Keratinocyte (primary cell): ENCODE measurements around the gene ACAP2. TPM values are rescaled to one million over a fixed set of nuclear protein-coding genes. Genes with fewer than 3 reads are reported as not detected.

Experiments used
- DNase-seq: peaks from one replicate; pipeline ENCODE4 v3.0.0-alpha.2; 2011; ENCODE audit warnings: low read depth, missing footprints, low spot score
- FAIRE-seq: peaks from 2 replicates; lab custom pipeline; 2011; peaks lifted over from hg19 to GRCh38; lab: Jason Lieb, UNC
- H2AFZ ChIP-seq: 2 replicates; pipeline ENCODE4 v1.6.0; 2012; ENCODE audit warnings: low read length, control low read depth, inconsistent platforms; ENCODE audit not compliant: control insufficient read depth
- H3K27ac ChIP-seq: 2 replicates; pipeline ENCODE4 v1.5.1; 2011; ENCODE audit warnings: low read length; ENCODE audit not compliant: control insufficient read depth, insufficient read depth
- H3K27me3 ChIP-seq: 3 replicates; pipeline ENCODE4 v1.6.0; 2011; ENCODE audit warnings: low read length; ENCODE audit not compliant: control insufficient read depth, insufficient read depth; ENCODE audit errors: extremely low read depth
- H3K36me3 ChIP-seq, 2 experiments: 2 replicates in 1 of 2; 3 replicates in 1 of 2; pipeline ENCODE4 v1.5.1; 2011; ENCODE audit warnings: low read length in 2 of 2, mild to moderate bottlenecking in 1 of 2; ENCODE audit not compliant: control insufficient read depth in 2 of 2, insufficient read depth in 2 of 2; ENCODE audit errors: extremely low read depth in 1 of 2
- H3K4me1 ChIP-seq: 3 replicates; pipeline ENCODE4 v1.5.1; 2011; ENCODE audit warnings: low read length; ENCODE audit not compliant: control insufficient read depth, insufficient read depth; ENCODE audit errors: extremely low read depth
- H3K4me2 ChIP-seq: 3 replicates; pipeline ENCODE4 v1.6.0; 2011; ENCODE audit warnings: low read depth, low read length; ENCODE audit not compliant: control insufficient read depth, insufficient read depth; ENCODE audit errors: extremely low read depth
- H3K4me3 ChIP-seq, 3 experiments: fragments of 200-600 bp in 1 of 3; sonication (generic) in 1 of 3; 2 replicates in 2 of 3; 3 replicates in 1 of 3; pipeline ENCODE4 v1.5.1; 2011 to 2016; ENCODE audit warnings: low read length in 3 of 3, mild to moderate bottlenecking in 3 of 3, control low read depth in 2 of 3, inconsistent platforms in 1 of 3, low read depth in 1 of 3, mixed read lengths in 1 of 3, mixed run types in 1 of 3, moderate library complexity in 1 of 3; ENCODE audit not compliant: control insufficient read depth in 2 of 3, insufficient read depth in 2 of 3; ENCODE audit errors: extremely low read depth in 1 of 3
- H3K79me2 ChIP-seq: 2 replicates; pipeline ENCODE4 v1.6.0; 2012; ENCODE audit warnings: low read length; ENCODE audit not compliant: control insufficient read depth, insufficient read depth
- H3K9ac ChIP-seq: 3 replicates; pipeline ENCODE4 v1.6.0; 2011; ENCODE audit warnings: low read length; ENCODE audit not compliant: control insufficient read depth, insufficient read depth; ENCODE audit errors: extremely low read depth
- H3K9me1 ChIP-seq: 3 replicates; pipeline ENCODE4 v1.6.0; 2011; ENCODE audit warnings: low read length; ENCODE audit not compliant: control insufficient read depth, insufficient read depth; ENCODE audit errors: extremely low read depth
- H3K9me3 ChIP-seq: 2 replicates; pipeline ENCODE4 v1.5.1; 2012; ENCODE audit warnings: low read depth, low read length; ENCODE audit not compliant: control insufficient read depth
- H4K20me1 ChIP-seq: 3 replicates; pipeline ENCODE4 v1.6.0; 2011; ENCODE audit warnings: low read length; ENCODE audit not compliant: control insufficient read depth, insufficient read depth; ENCODE audit errors: extremely low read depth
- CTCF ChIP-seq, 3 experiments: IDR thresholded peaks in 1 of 3; conservative IDR thresholded peaks in 1 of 3; optimal IDR thresholded peaks in 1 of 3; 2 replicates in 2 of 3; 3 replicates in 1 of 3; pipeline versions ENCODE3 to v1.5.1; 2011; ENCODE audit warnings: low read length in 3 of 3, mild to moderate bottlenecking in 3 of 3, moderate library complexity in 2 of 3, control low read depth in 1 of 3, inconsistent platforms in 1 of 3; ENCODE audit not compliant: insufficient read depth in 2 of 3; ENCODE audit errors: extremely low read depth in 1 of 3
- EZH2 ChIP-seq: IDR thresholded peaks from one replicate; pipeline ENCODE4 v1.6.1; 2012; ENCODE audit warnings: inconsistent platforms, mild to moderate bottlenecking, low read length, moderate library complexity
- dilution Hi-C: fragments of 300-500 bp; cut with MboI; formaldehyde crosslinking; loops from one replicate; pipeline ENCODE4 v1.7.0; 2020; ENCODE audit warnings: low sequenced_read_pairs; ENCODE audit not compliant: extremely low pct_ligation_motif_present
- polyA plus RNA-seq, 5 experiments: library from polyadenylated mRNA; depleted of rRNA in 3 of 5; stranded (reverse) in 3 of 5; stranded (forward) in 1 of 5; unstranded in 1 of 5; fragments of >200 nt; gene quantifications; 1 replicate in 1 of 5; 2 replicates in 3 of 5; 3 replicates in 1 of 5; pipeline versions ENCODE4 v1.2.1 to v1.2.3, GENCODE V29; 2011 to 2012; ENCODE audit warnings: missing spikeins in 2 of 5, low read depth in 1 of 5, low replicate concordance in 1 of 5

Gene ACAP2
- polyA plus RNA-seq, 1 donor (not counting 4 experiments of a cell fraction or from before 2014, with no cell fraction given), result 23.5 TPM

GRCh38 chr3:195462308-195462610 is 19.4 kb upstream of the ACAP2 start:
- dilution Hi-C loops, result no loop called here
- H3K4me3 ChIP-seq, result no peak overlapping the region

GRCh38 chr3:195461594-195462307 is 18.9 kb upstream of the ACAP2 start:
- H3K9me3 ChIP-seq, result no peaks in the 10 kb centered on the region
- no peak overlapping the region for H3K9ac ChIP-seq
- H3K4me3 ChIP-seq, result no peak overlapping the region
- H3K9me1 ChIP-seq, result no peaks in the 10 kb centered on the region
- H2AFZ ChIP-seq, result no peak overlapping the region
- H3K27ac ChIP-seq, result no peak overlapping the region
- FAIRE-seq (no peak), DNase-seq (no peak)
- H3K79me2 ChIP-seq, result no peaks in the 10 kb centered on the region
- H3K36me3 ChIP-seq, result no peaks in the 10 kb centered on the region
- dilution Hi-C loops, result no loop called here
- H3K4me1 ChIP-seq, result no peaks in the 10 kb centered on the region
- H4K20me1 ChIP-seq, result no peaks in the 10 kb centered on the region
- no peak overlapping the region for H3K4me2 ChIP-seq
- TF ChIP-seq EZH2, result no peak
- no peak for TF ChIP-seq CTCF (optimal IDR thresholded peaks at IDR 0.05 in 1 of 3, IDR thresholded peaks at IDR 0.05 in 1 of 3, conservative IDR thresholded peaks at IDR 0.05 in 1 of 3; ENCODE audit: extremely low read depth in 1 of 3, insufficient read depth in 2 of 3, low read length in 3 of 3)
- peaks cover 4% of the 10 kb centered on the region for H3K27me3 ChIP-seq

More at GRCh38 chr3:195462308-195462610, 19.4 kb upstream of the ACAP2 start:
- no peaks in the 10 kb centered on the region for H3K36me3 ChIP-seq
- no peak for TF ChIP-seq CTCF (optimal IDR thresholded peaks at IDR 0.05 in 1 of 3, IDR thresholded peaks at IDR 0.05 in 1 of 3, conservative IDR thresholded peaks at IDR 0.05 in 1 of 3; ENCODE audit: extremely low read depth in 1 of 3, insufficient read depth in 2 of 3, low read length in 3 of 3)
- TF ChIP-seq EZH2, result no peak
- H3K27ac ChIP-seq, result no peak overlapping the region
- no peak overlapping the region for H3K9ac ChIP-seq
- peaks cover 4% of the 10 kb centered on the region for H3K27me3 ChIP-seq
- H3K4me2 ChIP-seq, result no peak overlapping the region
- H3K9me3 ChIP-seq, result no peaks in the 10 kb centered on the region
- no peaks in the 10 kb centered on the region for H3K79me2 ChIP-seq
- H4K20me1 ChIP-seq, result no peaks in the 10 kb centered on the region
- no peak for FAIRE-seq
- H2AFZ ChIP-seq, result no peak overlapping the region
- no peak for DNase-seq
- H3K4me1 ChIP-seq, result no peaks in the 10 kb centered on the region
- H3K9me1 ChIP-seq, result no peaks in the 10 kb centered on the region
